Stimulated activated CD4-positive, alpha-beta T cell treated with anti-CD3 and anti-CD28 coated beads, Interleukin-12 subunit alpha, Interleukin-12 subunit beta, amount 100 ng/mL, for 48 hours (primary cell): Measurements from ENCODE around the gene ZFYVE26.
"Not testable (repeated sequence)": the region's sequence is repeated elsewhere in the genome, so short reads cannot be mapped to it uniquely, and the experiment has no call there.

ENCODE experiments used
- DNase-seq, 3 donors: peaks; one replicate each; pipeline ENCODE4 v3.0.0-alpha.2; 2020; ENCODE audit warnings: low read depth in 2 of 3, low spot score in 1 of 3

Gene ZFYVE26

DNA sequence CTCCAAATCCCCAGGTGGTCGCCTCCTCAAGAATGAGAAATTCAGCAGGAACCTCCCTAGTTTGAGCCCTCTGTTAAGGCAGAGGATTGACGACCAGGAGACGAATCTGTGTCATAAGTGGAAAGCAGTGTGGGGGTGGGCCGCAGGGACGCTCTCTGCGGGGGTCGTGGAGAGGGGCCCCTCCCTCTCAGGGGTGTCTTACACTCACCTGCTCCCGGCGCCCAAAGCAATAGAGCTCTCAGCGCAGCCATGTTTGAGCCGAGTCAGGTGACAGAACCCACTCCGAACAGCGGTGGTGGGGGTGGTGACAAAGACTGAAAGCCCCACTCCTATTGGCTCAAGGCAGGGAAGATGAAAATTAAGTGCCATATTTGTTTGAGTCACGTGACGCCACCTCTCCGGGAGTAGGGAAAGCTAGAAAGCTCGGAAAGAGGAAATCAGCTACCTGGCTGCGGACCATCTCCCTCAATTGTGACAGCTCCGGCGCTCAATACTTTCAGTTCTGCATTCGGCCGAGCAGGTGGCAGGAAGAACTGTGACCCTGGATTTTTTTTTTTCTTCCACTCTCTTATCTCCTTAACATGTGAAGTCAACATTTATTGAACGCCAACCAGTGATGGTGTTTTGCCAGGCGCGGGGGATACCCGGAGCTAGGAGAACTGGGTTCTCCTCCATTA lies at the start of gene ZFYVE26:
ZFYVE26 (minus strand) TSS at position 265 of the 677 bp plus-strand sequence. CDS start 627 bp downstream, outside the sequence.
- peak; percentile 80 to 85 (median 82) for DNase-seq

DNA sequence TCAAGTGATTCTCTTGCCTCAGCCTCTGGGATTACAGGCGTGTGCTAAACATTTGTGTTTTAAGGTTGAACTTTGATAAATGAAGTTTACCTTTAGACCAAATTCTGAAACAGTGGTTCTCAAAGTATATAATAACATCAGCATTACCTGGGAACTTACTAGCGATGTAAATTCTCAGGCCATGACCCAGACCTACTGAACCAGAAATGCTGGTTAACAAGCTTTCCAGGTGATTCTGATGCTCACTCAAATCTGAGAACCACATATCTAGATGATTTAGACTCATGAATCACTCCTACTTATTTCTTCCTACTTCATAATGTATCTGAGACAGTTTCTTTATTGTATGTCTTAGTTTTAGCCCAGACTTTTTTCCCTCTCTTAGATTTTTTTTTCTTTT lies 46.8 kb upstream of the ZFYVE26 start:
- no peak for DNase-seq

DNA sequence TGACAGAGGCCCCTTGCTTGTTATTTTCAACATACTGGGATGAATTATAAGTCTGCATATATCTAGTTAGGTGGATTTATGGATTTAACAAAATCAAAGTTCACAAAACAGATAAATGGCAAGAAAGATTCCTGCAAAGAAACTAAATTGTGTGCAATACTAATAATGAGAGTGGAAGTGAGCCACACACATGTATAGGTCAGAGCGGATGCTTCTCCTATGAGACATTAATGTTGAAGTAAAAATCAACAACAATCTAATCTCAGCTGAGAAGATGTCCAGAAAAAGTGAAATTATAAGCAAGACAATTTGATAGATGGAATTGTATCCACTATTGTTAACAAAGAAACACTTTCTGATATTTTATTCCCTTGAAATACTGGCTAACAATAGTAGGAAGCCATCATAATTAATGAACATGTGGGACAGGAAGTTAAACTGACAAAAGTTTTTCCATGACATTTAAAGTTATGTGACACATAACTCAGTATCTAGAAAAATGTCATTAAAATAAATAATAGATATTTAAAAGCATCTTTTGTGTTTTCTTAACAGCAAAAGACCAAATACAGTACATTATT lies 42.9 kb upstream of the ZFYVE26 start:
- no peak for DNase-seq

DNA sequence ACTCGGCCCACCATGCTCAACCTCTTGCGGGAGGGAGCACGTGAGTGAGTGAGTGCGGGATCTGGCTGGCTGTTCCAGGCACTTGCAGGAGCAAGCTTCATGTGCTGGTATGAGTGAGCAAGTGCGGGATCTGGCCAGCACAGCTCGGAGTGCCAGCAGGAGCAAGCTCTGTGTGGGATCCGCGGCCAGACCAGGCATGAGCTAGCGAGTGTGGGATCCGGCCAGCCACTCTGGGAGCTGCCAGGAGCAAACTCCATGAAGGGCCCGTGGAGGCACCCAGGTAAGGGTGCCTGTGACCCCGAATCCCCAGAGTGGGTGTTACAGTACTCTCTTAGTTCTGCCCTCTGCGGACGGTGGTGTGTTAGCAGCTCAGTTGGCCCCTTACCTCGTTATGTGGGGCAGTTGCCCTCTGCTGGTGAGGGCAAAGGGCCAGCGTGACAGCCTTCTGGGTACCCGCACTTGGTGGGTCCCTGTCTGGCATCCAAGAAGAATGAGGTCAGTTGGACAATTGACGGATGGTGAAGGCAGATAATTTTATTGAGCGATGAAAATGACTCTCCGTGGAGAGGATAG lies 41.5 kb upstream of the ZFYVE26 start:
- DNase-seq: no peak

DNA sequence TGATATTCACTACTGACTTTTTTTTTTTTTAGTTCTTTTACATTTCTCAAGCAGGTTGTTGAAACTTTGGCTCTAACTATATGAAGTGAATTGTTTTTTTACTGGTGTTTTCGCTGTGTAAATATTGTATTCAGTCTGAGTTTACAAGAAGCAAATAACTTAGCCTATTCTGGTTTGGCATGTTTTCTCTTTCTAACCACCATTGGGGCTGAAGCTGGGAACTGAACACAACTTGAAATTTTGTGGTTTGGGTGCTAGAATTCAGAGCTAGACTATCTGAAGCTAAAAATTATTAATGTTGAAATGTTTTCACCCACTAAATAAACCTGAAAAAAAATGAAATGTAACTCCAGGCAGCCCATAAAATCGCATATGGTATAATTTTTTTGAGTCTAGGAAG lies 40.4 kb upstream of the ZFYVE26 start:
- no peak for DNase-seq

DNA sequence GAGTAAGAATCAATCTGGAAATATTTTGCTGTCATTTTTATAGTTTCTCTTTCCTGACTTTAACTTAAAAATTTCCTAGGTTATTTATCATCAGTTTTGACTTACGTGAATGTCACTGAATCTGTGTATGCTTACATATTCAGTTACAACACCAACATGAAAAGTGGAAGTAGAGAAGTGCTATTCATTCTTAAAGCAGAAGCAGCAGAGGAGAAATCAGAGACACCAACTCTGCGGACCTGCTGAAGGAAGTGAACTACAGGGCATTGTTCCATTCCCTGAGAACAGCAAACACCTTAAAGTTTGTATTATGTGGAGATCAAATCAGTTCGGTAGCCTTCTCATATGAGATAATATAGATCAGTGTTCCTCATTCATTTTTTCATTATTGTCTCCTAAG lies 37.3 kb upstream of the ZFYVE26 start:
- no peak for DNase-seq

DNA sequence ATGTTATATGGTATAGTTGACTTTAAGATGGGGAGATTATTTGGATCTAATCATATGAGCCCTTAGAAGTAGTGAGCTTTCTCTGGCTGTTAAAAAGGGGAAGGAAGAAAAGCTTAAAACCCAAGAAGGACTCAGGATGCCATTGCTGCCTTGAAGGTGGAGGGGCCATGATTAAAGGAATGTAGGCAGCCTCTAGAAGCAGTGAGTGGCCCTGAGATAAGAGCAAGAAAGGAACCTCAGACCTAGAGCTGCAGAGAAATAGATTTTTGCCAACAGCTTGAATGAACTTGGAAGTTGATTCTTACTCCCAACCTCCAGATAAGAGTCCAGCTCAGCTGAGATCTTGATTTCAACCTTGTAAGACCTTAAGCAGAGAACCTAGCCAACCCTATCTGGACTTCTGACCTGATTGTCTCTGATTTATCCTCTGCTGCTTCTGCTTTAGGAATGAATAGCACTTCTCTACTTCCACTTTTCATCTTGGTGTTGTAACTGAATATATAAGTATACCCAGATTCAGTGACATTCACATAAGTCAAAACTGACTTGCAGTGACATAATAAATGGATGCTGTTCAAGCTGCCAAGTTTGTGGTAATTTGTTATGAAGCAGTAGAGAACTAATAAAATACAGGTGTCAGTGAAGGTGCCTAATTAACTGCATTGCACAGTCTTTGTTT lies 36.7 kb upstream of the ZFYVE26 start:
- DNase-seq: no peak

DNA sequence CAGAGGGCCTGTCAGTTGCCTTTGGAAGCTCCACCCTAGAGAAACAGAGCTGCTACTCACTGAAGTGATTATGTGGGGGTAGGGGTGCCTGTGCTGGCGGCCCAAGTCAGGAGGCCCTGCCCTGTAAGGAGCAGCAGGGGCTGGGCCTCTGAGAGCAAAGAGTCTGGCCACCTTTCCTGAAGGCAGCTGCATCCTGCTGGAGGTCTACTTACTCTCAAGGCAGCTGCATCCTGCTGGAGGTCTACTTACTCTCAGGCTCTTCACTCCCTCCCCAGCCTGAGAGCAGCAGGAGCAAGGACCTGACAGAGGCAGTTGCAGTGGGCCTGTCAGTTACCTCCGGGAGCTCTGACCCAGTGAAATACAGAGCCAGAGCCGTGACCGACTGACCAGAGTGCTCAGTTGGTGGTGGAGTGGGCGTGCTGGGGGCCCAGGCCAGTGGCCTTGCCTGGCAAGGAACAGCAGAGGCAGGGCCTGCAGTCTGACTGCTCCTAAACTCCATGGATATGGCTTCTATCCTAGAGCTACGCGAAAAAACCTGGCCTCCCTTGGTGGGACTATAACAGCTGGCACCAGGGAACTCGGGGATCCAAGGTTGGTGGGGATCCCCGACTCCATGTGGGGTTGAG lies 35.5 kb upstream of the ZFYVE26 start:
- no peak for DNase-seq

DNA sequence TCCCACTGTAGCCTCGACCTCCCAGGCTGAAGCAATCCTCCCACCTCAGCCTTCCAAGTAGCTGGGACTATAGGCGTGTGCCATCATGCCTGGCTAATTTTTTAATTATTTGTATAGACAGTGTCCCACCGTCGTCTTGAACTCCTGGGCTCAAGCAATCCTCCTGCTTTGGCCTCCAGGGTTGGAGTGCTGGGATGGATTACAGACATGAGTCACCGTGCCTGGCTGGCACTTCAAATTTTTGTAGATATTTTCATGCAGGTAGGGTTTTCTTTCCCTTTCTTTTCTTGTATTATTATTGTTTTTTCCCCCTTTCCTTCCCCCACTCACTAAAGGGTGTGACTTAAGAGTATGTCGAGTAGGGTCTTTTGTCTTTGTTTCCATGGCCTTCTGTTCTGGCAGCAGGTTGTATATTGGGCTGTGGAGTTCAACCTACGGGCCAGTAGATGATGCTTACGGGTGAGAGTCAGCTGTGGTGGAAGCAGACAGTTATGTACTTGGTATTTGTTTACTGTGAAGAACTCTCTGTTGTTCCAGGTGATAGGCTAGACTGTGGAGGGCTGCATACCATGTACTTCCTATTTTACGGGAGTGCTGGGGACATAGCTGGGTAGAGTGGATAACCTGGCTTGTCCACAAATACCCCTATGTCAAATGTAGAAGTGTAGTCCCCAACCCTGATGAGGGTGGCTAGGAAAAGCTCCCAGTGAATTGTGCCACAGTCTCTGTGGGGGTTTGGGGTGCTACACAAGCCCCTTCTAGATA lies 33.9 kb upstream of the ZFYVE26 start:
- DNase-seq: no peak

DNA sequence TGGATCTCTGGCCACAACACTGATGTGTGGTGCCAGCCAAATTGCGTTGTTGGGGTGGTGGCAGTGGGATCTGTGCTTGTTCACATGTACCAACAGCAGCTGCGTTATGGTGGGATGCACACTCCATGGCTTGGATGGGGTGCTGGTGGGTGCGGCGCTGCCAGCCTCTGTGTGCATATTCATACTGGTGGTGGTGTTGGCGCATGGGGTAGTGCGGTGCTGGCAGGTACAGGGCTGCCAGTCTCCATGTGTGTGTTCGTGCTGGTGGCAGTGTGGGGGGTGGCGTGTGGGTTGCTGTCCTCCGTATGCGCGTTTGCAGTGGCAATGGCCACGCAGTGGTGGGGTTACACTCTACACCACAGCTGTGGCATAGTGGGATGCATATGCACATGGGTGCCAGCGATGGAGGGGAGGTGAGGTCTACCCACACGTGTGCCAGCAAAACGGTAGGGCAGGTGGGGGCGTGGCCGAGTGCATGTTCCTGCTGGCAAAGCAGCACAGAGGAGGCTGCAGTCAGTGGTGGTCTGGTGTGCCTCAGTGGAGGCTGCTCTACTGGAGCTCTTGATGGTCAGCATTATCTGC lies 29.7 kb upstream of the ZFYVE26 start:
- no peak for DNase-seq

DNA sequence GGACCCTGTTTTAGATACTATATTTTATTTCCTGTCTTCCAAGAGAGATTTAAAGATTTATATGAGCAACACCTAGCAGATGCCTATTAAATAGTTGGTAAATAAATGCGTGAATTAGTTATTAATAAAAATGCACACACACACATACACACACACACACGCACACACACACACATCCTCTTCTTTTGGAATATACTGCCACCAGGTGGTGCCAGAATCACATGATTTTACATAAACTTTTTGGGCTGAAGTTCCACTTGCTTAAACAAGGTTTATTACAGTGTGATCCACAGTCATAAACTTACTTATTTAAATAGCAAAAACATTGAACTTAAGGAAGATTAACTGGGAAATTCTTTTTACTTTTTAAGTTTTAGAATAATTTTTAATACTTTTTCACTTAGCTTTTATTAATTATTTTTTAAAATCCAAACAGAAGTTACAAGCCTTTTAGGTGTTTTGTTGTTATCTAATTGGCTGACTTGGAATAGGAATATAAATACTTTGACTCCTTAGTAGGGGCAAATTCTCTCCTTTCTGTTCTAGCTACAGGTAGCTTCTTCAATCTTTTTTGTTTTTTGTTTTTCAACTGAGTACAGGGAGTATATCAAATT lies 20.7 kb upstream of the ZFYVE26 start:
- DNase-seq: peak in 1 of 3 donors; percentile 44

DNA sequence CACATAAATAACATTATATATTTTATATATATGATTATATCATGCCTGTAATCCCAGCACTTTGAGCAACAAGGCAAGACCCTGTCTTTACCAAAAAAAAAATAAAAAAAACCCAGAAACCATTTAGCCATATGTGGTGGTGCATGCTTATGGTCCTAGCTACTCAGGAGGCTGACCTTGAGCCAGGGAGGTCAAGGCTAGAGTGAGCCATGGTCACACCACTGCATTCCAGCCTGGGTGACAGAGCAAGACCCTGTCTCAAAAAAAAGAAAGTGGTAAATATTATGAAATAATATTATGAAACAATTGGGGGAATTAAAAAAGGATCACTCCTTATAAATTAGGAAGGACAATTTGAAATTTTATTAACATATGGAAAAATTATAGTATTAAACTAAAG lies 19.2 kb upstream of the ZFYVE26 start:
- no peak for DNase-seq

DNA sequence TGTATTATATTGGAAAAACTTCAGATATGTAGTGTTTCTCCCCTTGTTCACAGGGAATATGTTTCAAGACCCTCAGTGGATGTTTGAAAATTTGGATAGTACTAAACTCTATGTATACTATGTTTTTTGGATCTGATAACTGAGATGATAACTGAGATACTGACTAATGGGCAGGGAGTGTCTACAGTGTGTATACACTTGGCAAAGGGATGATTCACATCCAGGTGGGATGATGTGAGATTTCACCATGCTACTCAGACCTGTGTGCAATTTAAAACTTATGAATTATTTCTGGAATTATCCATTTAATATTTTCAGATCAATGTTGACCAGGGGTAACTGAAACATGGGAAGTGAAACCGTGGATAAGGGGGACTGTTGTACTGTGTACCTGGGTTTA lies 17.0 kb upstream of the ZFYVE26 start:
- no peak for DNase-seq

DNA sequence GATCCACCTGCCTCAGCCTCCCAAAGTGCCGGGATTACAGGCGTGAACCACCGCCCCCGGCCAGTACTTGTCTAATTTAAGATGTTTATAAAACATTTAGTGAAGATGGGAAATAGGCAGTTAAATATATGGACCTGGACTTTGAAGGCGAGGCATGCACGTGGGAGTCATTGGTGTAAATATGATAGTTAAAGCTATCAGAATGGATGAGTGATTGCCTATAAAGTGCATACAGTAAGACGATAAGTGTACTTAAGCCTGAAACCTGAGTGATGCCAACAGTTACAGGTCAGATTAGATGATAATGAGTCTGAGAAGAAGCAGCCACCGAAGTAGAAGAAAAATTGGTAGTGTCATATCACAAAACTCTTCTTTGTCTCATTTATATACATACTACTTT lies 14.7 kb upstream of the ZFYVE26 start:
- DNase-seq: no peak

DNA sequence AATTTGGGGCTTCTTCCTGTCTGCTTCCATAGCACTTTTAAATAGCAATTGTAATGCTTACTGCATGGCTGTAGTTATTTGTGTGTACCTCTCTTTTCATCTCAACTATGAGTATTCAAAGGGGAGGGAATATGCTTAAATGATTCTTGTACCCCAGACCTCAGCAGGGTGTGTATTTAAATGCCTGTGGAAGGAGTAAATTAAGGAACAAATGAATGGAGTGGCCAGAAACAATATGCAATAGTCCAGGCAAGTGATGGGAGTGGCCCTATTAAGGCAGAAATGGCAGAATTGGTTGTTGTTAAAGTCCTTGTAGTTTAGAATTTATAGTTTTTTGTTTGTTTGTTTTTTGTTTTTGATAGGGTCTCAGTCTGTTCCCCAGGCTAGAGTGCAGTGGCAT lies 4.7 kb upstream of the ZFYVE26 start:
- no peak for DNase-seq

DNA sequence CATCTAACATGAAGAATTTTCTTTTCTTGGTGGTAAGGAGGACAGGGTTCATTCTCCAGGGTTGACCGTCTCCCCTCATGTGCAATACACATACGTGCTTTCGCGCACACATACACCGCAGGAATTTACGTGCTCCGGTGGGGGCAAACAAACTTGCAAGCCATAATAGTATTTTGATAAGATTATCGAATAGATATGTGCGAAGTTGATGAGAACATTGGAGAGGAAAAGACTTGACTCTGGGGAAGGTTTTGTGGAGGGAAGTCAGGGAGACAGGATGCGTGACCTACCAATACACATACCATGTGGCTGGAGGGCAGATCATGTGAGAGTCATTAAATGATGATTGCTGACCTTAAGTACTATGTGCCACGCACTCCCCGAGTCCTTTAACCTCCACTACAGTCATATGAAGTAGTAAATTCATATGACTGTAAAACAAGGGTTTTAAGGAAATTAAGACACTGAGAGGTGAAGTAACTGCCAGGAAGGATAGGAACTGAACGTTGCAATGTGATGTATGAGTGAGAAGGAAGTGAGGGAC lies 4.1 kb upstream of the ZFYVE26 start:
- peak in 1 of 3 donors; percentile 14 for DNase-seq

DNA sequence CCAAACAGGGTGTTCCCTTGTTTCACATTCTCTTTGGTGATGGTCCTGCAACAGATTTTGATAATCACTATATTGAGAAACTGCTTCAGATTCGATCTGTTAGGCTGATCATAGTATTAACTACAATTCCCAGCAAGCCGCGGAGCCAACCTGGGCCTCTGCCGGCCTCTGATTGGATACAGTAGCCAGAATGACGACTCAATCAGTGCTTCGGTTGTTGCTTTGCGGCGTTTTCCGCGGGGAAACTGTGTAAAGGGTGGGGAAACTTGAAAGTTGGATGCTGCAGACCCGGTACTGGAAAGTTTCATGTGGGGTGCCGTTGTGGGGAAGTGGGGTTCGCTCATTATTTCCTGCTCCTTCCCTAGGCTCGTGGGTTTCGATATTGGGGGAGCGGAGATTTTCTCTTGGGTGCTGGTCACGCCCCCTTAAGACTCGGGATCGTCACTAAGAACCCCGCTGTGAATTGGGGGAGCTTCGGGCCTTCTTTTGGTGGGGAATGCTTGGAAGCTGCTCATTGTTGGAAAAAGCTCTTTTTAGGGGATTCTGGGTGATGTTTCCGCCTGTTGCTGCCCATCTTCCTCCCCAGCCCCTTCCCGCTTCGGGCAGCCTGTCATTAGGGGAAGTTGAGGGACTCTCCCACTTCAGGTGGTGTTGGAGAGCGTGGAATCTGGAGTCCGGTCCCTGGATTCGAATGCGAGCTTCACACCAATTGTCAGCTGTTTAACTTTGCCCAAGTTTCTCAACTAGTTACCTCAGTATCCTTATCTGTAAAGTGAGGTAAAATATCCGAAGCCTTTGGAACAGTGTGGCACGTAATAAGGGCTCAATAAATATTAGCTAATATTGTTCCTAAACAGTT lies 3.4 kb upstream of the ZFYVE26 start, which contains the start of gene RAD51B:
RAD51B (plus strand) TSS at position 217 of the 859 bp plus-strand sequence.
- peak; percentile 75 to 85 (median 75) for DNase-seq

DNA sequence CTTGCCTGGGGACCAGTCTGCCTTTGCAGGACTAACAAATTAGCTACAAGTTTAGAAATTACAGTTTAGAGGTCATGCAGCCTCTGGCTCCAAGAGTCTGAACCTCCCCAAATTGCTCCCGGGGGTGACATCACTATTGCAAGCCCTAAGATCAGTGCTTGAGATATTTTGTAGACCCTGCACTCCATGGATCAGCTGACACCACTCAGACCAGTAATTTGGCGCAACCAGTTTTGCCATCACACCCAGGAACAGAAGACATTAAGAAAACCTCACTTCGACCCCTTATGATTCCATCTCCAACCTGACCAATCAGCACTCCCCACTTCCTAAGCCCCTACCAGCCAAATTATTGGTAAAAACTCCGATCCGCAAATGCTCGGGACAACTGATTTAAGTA lies 2.1 kb upstream of the ZFYVE26 start:
- DNase-seq: not testable (repeated sequence)
